GM12878 (cell line): ENCODE data around the gene IRF2BPL.

ENCODE experiments used
- CTCF ChIP-seq, 3 experiments: IDR thresholded peaks in 2 of 3; conservative IDR thresholded peaks in 1 of 3; 2 replicates each; pipeline ENCODE4 v1.5.1; 2011; ENCODE audit warnings: low read depth in 3 of 3, low read length in 3 of 3, mild to moderate bottlenecking in 3 of 3, control low read depth in 2 of 3, moderate library complexity in 2 of 3, inconsistent platforms in 1 of 3, mixed read lengths in 1 of 3; ENCODE audit not compliant: control insufficient read depth in 2 of 3, insufficient read depth in 1 of 3; ENCODE audit errors: extremely low read depth in 1 of 3
- EP300 ChIP-seq, 2 experiments: fragments of 150-350 bp in 1 of 2; IDR thresholded peaks; 2 replicates each; pipeline ENCODE4 v1.6.1; 2011 to 2012; ENCODE audit warnings: low read depth in 2 of 2, low read length in 2 of 2, borderline replicate concordance in 1 of 2, improper control_type of control experiment in 1 of 2, inconsistent platforms in 1 of 2; ENCODE audit not compliant: control insufficient read depth in 1 of 2
- JUNB ChIP-seq: IDR thresholded peaks from 2 replicates; pipeline ENCODE4 v1.6.1; 2016; ENCODE audit warnings: antibody characterized with exemption, mild to moderate bottlenecking
- PKNOX1 ChIP-seq: fragments of 450-650 bp; IDR thresholded peaks from 2 replicates; pipeline ENCODE4 v1.6.1; 2016; ENCODE audit warnings: mild to moderate bottlenecking
- POLR2A ChIP-seq: IDR thresholded peaks from 2 replicates; pipeline ENCODE4 v1.6.1; 2011; ENCODE audit warnings: low read depth, mild to moderate bottlenecking, low read length
- ZSCAN29 ChIP-seq: fragments of 450-650 bp; IDR thresholded peaks from 2 replicates; pipeline ENCODE4 v1.6.1; 2017; ENCODE audit warnings: mild to moderate bottlenecking, moderate library complexity
- TF ChIP-seq, protein P1 (sequence below): fragments of 450-650 bp; formaldehyde crosslinking; IDR thresholded peaks from 2 replicates; pipeline ENCODE4 v1.4.0; 2020; ENCODE audit warnings: mild to moderate bottlenecking, moderate library complexity
- TF ChIP-seq, protein P2 (sequence below): fragments of 450-650 bp; IDR thresholded peaks from 2 replicates; pipeline ENCODE4 v1.6.1; 2017; ENCODE audit warnings: mild to moderate bottlenecking

GRCh38 chr14:77007975-77008421 lies 20.5 kb downstream of the IRF2BPL start:
- TF ChIP-seq, protein P1, sequence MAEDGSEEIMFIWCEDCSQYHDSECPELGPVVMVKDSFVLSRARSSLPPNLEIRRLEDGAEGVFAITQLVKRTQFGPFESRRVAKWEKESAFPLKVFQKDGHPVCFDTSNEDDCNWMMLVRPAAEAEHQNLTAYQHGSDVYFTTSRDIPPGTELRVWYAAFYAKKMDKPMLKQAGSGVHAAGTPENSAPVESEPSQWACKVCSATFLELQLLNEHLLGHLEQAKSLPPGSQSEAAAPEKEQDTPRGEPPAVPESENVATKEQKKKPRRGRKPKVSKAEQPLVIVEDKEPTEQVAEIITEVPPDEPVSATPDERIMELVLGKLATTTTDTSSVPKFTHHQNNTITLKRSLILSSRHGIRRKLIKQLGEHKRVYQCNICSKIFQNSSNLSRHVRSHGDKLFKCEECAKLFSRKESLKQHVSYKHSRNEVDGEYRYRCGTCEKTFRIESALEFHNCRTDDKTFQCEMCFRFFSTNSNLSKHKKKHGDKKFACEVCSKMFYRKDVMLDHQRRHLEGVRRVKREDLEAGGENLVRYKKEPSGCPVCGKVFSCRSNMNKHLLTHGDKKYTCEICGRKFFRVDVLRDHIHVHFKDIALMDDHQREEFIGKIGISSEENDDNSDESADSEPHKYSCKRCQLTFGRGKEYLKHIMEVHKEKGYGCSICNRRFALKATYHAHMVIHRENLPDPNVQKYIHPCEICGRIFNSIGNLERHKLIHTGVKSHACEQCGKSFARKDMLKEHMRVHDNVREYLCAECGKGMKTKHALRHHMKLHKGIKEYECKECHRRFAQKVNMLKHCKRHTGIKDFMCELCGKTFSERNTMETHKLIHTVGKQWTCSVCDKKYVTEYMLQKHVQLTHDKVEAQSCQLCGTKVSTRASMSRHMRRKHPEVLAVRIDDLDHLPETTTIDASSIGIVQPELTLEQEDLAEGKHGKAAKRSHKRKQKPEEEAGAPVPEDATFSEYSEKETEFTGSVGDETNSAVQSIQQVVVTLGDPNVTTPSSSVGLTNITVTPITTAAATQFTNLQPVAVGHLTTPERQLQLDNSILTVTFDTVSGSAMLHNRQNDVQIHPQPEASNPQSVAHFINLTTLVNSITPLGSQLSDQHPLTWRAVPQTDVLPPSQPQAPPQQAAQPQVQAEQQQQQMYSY (CRISPR knock-in tag) = no peak
- TF ChIP-seq ZSCAN29 (no peak), POLR2A (no peak), EP300 (IDR thresholded peaks at IDR 0.05; ENCODE audit: borderline replicate concordance in 1 of 2, control insufficient read depth in 1 of 2, low read depth in 2 of 2, low read length in 2 of 2) (no peak), PKNOX1 (no peak), CTCF (IDR thresholded peaks at IDR 0.05 in 2 of 3, conservative IDR thresholded peaks at IDR 0.05 in 1 of 3; ENCODE audit: control insufficient read depth in 2 of 3, extremely low read depth in 1 of 3, insufficient read depth in 1 of 3, low read depth in 3 of 3, low read length in 3 of 3) (no peak), JUNB (no peak)
- TF ChIP-seq, protein P2, sequence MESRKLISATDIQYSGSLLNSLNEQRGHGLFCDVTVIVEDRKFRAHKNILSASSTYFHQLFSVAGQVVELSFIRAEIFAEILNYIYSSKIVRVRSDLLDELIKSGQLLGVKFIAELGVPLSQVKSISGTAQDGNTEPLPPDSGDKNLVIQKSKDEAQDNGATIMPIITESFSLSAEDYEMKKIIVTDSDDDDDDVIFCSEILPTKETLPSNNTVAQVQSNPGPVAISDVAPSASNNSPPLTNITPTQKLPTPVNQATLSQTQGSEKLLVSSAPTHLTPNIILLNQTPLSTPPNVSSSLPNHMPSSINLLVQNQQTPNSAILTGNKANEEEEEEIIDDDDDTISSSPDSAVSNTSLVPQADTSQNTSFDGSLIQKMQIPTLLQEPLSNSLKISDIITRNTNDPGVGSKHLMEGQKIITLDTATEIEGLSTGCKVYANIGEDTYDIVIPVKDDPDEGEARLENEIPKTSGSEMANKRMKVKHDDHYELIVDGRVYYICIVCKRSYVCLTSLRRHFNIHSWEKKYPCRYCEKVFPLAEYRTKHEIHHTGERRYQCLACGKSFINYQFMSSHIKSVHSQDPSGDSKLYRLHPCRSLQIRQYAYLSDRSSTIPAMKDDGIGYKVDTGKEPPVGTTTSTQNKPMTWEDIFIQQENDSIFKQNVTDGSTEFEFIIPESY = no peak
